MCF 10A (cell line): ENCODE data around the gene EHD2. TPM values are rescaled to one million over a fixed set of nuclear protein-coding genes. Genes with fewer than 3 reads are reported as not detected.

Source experiments
- BruUV-seq: library from RNA; stranded (reverse); fragments of 400-500 nt; replicated peaks from 2 replicates; lab custom pipeline; 2021; lab: Mats Ljungman, UMichigan
- CTCF ChIA-PET: fragments of 300-600 bp; sonication (Branson Sonifier 250); formaldehyde crosslinking; extraction: SDS; loops from one replicate; lab custom pipeline; 2021; ENCODE audit warnings: antibody characterized with exemption, inconsistent platforms; lab: Yijun Ruan, JAX
- POLR2A ChIA-PET: fragments of 300-600, 350-650 bp; sonication (Branson Sonifier 250); formaldehyde crosslinking; extraction: SDS; loops from one replicate; lab custom pipeline; 2020; ENCODE audit warnings: antibody characterized with exemption, inconsistent platforms; lab: Yijun Ruan, JAX
- DNase-seq: peaks from one replicate; pipeline ENCODE4 v3.0.0-alpha.2; 2018; ENCODE audit not compliant: unreplicated experiment
- H3K27ac Mint-ChIP-seq: one replicate; pipeline ENCODE4 v1.8.0; 2022; ENCODE audit warnings: mild to moderate bottlenecking, low read depth, mixed read lengths; ENCODE audit not compliant: unreplicated experiment
- H3K27me3 Mint-ChIP-seq: one replicate; pipeline ENCODE4 v1.8.0; 2022; ENCODE audit warnings: mixed read lengths; ENCODE audit not compliant: insufficient read depth, unreplicated experiment
- H3K36me3 Mint-ChIP-seq: one replicate; pipeline ENCODE4 v1.8.0; 2022; ENCODE audit warnings: mild to moderate bottlenecking, moderate library complexity, mixed read lengths; ENCODE audit not compliant: insufficient read depth, unreplicated experiment
- H3K4me1 Mint-ChIP-seq: one replicate; pipeline ENCODE4 v1.8.0; 2022; ENCODE audit warnings: mixed read lengths; ENCODE audit not compliant: insufficient read depth, unreplicated experiment
- H3K4me3 Mint-ChIP-seq: one replicate; pipeline ENCODE4 v1.8.0; 2022; ENCODE audit warnings: mild to moderate bottlenecking, moderate library complexity, mixed read lengths; ENCODE audit not compliant: unreplicated experiment
- H3K9me3 Mint-ChIP-seq: one replicate; pipeline ENCODE4 v1.8.0; 2022; ENCODE audit warnings: mixed read lengths; ENCODE audit not compliant: unreplicated experiment
- intact Hi-C: fragments of 100-400 bp; cut with micrococcal nuclease; formaldehyde crosslinking; loops from 2 replicates; pipeline ENCODE4 v1.14.1; 2022
- total RNA-seq: library from RNA; stranded (reverse); gene quantifications from 2 replicates; pipeline ENCODE4 v1.2.3, GENCODE V29; 2022
- TF ChIP-seq, protein P1 (sequence below): fragments of 200-600 bp; IDR thresholded peaks from one replicate; pipeline ENCODE4 v1.8.0; 2022; ENCODE audit warnings: antibody characterized with exemption, mild to moderate bottlenecking; ENCODE audit not compliant: unreplicated experiment

Gene EHD2
- total RNA-seq, 1 experiment from 2014 or later: 88.8 TPM

DNA sequence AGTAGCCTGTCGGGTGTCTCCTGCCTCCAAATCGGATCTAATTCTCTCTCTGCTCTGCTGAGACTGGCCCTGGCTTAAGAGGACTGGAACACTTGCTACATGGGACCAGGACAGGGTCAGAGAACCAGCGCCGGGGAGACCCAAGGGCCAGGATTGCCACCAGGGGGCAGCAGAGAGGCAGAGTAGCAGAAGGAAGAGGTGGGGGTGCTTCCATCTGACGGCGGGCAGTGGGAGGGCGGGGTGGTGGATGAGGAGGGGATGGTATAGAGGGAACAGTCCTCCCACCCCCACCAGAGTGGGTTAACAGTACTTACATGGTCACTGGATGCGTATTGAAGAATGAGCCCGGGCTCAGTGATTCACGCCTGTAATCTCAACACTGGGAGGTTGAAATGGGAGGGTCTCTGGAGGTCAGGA, 77.2 kb downstream of the EHD2 start:
- no TSS peak for BruUV-seq
- DNase-seq: peak; percentile 82
- intact Hi-C loops: loop anchor here (1.0 kb wide), 1 partner anchor 73 kb away; no protein-coding TSS in a partner anchor
- TF ChIP-seq, protein P1, sequence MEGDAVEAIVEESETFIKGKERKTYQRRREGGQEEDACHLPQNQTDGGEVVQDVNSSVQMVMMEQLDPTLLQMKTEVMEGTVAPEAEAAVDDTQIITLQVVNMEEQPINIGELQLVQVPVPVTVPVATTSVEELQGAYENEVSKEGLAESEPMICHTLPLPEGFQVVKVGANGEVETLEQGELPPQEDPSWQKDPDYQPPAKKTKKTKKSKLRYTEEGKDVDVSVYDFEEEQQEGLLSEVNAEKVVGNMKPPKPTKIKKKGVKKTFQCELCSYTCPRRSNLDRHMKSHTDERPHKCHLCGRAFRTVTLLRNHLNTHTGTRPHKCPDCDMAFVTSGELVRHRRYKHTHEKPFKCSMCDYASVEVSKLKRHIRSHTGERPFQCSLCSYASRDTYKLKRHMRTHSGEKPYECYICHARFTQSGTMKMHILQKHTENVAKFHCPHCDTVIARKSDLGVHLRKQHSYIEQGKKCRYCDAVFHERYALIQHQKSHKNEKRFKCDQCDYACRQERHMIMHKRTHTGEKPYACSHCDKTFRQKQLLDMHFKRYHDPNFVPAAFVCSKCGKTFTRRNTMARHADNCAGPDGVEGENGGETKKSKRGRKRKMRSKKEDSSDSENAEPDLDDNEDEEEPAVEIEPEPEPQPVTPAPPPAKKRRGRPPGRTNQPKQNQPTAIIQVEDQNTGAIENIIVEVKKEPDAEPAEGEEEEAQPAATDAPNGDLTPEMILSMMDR: peak; percentile 84
- peaks cover 9% of the 10 kb centered on the region for H3K4me1 Mint-ChIP-seq
- peaks cover 4% of the 10 kb centered on the region for H3K36me3 Mint-ChIP-seq
- no peaks in the 10 kb centered on the region for H3K27me3 Mint-ChIP-seq
- ChIA-PET POLR2A (interaction anchor here (0.7 to 1.1 kb wide), 2 partner anchors 78 to 442 kb away, joined by 3 to 4 read pairs; partner anchors contain the start of gene DHX34), CTCF (interaction anchor here (0.6 to 1.5 kb wide), 29 partner anchors 9 to 757 kb away, joined by 3 to 14 read pairs (median 3); partner anchors contain the start of genes SELENOW, SYNGR4 and TMEM143)
- no peak overlapping the region for H3K27ac Mint-ChIP-seq
- no peak overlapping the region for H3K4me3 Mint-ChIP-seq
- no peaks in the 10 kb centered on the region for H3K9me3 Mint-ChIP-seq

DNA sequence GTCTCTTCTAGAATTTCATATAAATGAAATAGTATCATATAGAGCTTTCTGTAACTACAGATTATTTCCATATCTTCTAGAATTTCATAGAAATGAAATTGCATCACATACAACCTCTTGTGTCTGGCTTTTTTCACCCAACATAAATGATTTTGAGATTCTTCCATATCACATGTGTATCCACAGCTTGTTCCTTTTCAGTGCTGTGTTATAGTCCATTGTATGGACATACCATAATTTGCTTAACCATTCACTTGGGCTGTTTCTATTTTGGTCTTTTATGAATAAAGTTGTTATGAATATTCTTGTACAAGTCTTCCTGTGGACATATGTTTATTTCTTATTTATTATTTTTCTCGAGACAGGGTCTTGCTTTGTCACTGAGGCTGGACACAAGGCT, 79.4 kb downstream of the EHD2 start:
- H3K9me3 Mint-ChIP-seq: no peaks in the 10 kb centered on the region
- TF ChIP-seq, protein P1: no peak
- CTCF ChIA-PET: interaction anchor here (0.6 to 1.9 kb wide), 5 partner anchors 8 to 71 kb away, joined by 3 to 9 read pairs (median 6); no protein-coding TSS in a partner anchor
- no peak for DNase-seq
- no peaks in the 10 kb centered on the region for H3K36me3 Mint-ChIP-seq
- intact Hi-C loops: no loop called here
- H3K27me3 Mint-ChIP-seq: no peaks in the 10 kb centered on the region
- H3K27ac Mint-ChIP-seq: no peak overlapping the region
- H3K4me1 Mint-ChIP-seq: peaks cover 9% of the 10 kb centered on the region
- no TSS peak for BruUV-seq
- H3K4me3 Mint-ChIP-seq: no peak overlapping the region
- POLR2A ChIA-PET: interaction anchor here (0.6 kb wide), 1 partner anchor 27 kb away, joined by 4 read pairs; no protein-coding TSS in a partner anchor

Other genes starting within 250 kb of the EHD2 start
- gene SLC8A2, start 241.5 kb upstream of the EHD2 start, total RNA-seq: 0.54 TPM in 1 of 2 replicates, not detected in the other
- 9.7 and 17.6 TPM in 2 replicates for gene KPTN, start 229.2 kb upstream of the EHD2 start, total RNA-seq
- gene NAPA, start 198.4 kb upstream of the EHD2 start, total RNA-seq: 72.1 and 73.2 TPM in 2 replicates
- not detected in 2 replicates for gene ZNF541, start 140.3 kb upstream of the EHD2 start, total RNA-seq
- gene BICRA, start 104.3 kb upstream of the EHD2 start, total RNA-seq: 13.1 and 16.8 TPM in 2 replicates
- gene NOP53, start 32.1 kb downstream of the EHD2 start, total RNA-seq: 165 and 211 TPM in 2 replicates
- 93.5 and 115 TPM in 2 replicates for gene SELENOW, start 65.3 kb downstream of the EHD2 start, total RNA-seq
- not detected in 2 replicates for gene TPRX1, start 91.1 kb downstream of the EHD2 start, total RNA-seq
- gene CRX, start 108.5 kb downstream of the EHD2 start, total RNA-seq: not detected in 2 replicates
- not detected in 2 replicates for gene TPRX2, start 145.8 kb downstream of the EHD2 start, total RNA-seq
- gene SULT2A1, start 172.9 kb downstream of the EHD2 start, total RNA-seq: not detected in 2 replicates